ENCODE measurements around the gene LAMA3.

DNA sequence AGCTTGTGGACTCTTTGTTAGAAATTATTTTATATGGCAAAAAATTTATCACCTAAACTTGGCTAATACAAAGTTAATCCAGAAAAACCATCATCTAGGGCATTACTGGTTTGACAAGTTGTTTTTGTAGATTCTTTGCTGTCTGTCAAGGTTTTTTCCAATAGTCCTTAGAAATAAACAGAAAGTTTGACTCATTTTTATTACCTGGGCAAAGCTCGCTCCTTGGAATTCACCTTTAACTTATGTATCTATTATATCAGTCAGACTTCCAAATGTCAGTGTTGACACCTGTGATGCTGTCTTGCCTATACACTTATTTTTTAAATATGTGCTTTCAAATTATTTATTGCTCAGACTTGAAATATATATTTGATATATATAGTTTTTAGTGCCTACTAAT, 21.7 kb downstream of the LAMA3 start:
- TF ChIP-seq POLR2A (IDR thresholded peaks at IDR 0.05) (no peak), EP300 (IDR thresholded peaks at IDR 0.05) (no peak)
- TF ChIP-seq, protein P1, sequence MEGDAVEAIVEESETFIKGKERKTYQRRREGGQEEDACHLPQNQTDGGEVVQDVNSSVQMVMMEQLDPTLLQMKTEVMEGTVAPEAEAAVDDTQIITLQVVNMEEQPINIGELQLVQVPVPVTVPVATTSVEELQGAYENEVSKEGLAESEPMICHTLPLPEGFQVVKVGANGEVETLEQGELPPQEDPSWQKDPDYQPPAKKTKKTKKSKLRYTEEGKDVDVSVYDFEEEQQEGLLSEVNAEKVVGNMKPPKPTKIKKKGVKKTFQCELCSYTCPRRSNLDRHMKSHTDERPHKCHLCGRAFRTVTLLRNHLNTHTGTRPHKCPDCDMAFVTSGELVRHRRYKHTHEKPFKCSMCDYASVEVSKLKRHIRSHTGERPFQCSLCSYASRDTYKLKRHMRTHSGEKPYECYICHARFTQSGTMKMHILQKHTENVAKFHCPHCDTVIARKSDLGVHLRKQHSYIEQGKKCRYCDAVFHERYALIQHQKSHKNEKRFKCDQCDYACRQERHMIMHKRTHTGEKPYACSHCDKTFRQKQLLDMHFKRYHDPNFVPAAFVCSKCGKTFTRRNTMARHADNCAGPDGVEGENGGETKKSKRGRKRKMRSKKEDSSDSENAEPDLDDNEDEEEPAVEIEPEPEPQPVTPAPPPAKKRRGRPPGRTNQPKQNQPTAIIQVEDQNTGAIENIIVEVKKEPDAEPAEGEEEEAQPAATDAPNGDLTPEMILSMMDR (IDR thresholded peaks at IDR 0.05), result no peak

Data from tibial nerve (tissue), 4 donors.